ENCODE results near the gene MRPS11. TPM values are rescaled to one million over a fixed set of nuclear protein-coding genes. Genes with fewer than 3 reads are reported as not detected.

The MRPS11 gene
- total RNA-seq, 2 donors from 2014 or later = 45.7 to 73.6 TPM

DNA sequence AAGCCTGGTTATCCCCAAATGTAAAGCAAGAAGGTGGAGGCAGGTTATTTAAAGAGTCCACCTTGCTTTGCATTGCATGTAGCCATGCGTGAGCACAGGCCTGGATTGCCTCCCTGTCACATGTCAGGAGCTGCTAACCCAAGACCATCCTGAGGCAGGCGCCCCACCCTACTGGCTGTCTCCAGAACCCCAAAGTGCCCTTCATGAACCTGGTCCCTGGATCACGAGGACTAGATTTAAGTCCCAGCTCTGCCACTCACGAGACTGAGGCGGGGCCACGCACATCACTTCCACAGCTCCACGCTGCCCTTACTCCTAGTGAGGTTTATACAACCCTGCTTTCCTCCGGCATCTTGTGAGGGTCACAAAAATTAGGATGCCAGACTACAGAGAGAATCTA is 17.9 kb upstream of the MRPS11 start:
- DNase-seq = peak; percentile 3
- intact Hi-C loops (cut with DNase I) = no loop called here
- H3K9ac ChIP-seq (ENCODE audit: low read depth in 2 of 2, low read length in 2 of 2) = no peak overlapping the region

DNA sequence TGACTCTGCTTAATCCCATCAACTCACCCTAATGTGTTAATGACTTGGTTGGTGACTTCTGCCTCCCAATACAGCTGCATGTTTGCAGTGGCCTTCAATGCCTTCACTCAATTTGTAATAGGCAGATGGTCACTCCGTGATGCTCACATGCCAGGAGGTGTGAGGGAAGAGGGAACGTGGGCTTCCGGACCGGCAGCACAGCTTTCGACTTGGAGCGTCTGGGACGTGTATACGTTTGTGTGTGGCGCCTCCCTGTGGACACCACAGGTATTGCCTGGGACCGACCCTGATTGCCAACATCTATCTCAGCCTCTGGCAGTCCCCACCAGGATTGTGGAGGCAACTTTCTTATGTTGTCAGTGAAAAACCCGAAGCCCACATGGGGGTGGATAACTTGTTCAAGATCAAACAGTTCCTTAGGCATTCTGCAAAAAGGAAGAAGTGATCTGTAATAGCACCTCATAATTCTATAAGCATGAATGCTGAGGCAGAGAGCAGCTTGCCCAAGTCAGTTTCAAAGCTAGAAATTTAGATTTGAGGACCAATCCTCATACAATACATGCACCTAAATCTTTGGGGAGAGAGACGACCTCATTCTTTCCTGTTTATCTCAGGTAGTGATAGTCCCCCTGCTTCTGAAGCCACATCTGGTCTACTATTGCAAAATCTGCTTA is 17.2 kb upstream of the MRPS11 start:
- Histone ChIP-seq H3K27me3 (no peaks in the 10 kb centered on the region), H3K9ac (ENCODE audit: low read depth in 2 of 2, low read length in 2 of 2) (no peak overlapping the region), H3K27ac (no peak overlapping the region), H3K36me3 (no peaks in the 10 kb centered on the region), H3K9me3 (no peaks in the 10 kb centered on the region), H3K4me3 (no peak overlapping the region), H3K4me1 (no peaks in the 10 kb centered on the region)
- TF ChIP-seq, protein P1, sequence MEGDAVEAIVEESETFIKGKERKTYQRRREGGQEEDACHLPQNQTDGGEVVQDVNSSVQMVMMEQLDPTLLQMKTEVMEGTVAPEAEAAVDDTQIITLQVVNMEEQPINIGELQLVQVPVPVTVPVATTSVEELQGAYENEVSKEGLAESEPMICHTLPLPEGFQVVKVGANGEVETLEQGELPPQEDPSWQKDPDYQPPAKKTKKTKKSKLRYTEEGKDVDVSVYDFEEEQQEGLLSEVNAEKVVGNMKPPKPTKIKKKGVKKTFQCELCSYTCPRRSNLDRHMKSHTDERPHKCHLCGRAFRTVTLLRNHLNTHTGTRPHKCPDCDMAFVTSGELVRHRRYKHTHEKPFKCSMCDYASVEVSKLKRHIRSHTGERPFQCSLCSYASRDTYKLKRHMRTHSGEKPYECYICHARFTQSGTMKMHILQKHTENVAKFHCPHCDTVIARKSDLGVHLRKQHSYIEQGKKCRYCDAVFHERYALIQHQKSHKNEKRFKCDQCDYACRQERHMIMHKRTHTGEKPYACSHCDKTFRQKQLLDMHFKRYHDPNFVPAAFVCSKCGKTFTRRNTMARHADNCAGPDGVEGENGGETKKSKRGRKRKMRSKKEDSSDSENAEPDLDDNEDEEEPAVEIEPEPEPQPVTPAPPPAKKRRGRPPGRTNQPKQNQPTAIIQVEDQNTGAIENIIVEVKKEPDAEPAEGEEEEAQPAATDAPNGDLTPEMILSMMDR (IDR thresholded peaks at IDR 0.05) = peak; percentile 65
- peak; percentile 63 for DNase-seq
- intact Hi-C loops (cut with DNase I) = no loop called here

More for the DNA sequence above, 17.9 kb upstream of the MRPS11 start:
- Histone ChIP-seq H3K27me3 (no peaks in the 10 kb centered on the region), H3K36me3 (no peaks in the 10 kb centered on the region), H3K4me3 (no peak overlapping the region), H3K27ac (no peak overlapping the region), H3K9me3 (no peaks in the 10 kb centered on the region), H3K4me1 (no peaks in the 10 kb centered on the region)
- TF ChIP-seq, protein P1 (IDR thresholded peaks at IDR 0.05) = no peak

DNA sequence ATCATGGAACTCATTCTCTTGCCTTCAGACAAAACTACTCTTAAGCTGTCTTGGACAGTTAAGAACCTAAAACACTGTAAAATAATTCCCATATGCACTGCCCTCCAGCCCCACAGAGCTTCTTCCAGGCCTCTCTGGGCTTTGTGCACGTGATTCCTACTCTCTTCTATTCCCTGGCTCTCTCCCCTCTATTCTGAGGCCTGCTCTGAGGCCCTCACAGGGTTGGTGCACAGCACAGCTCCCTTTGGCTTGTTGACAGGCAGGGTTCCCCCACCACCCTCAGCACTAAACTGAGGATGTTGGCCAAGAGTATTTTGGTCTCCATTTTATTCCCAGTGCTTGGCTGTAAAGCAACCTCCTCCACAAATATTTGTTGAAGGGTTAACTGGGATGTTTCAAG is 13.9 kb upstream of the MRPS11 start:
- intact Hi-C loops (cut with DNase I) = no loop called here
- Histone ChIP-seq H3K27ac (no peak overlapping the region), H3K36me3 (no peaks in the 10 kb centered on the region), H3K9ac (ENCODE audit: low read depth in 2 of 2, low read length in 2 of 2) (no peak overlapping the region), H3K4me1 (no peaks in the 10 kb centered on the region), H3K9me3 (no peaks in the 10 kb centered on the region), H3K4me3 (no peak overlapping the region), H3K27me3 (no peaks in the 10 kb centered on the region)
- DNase-seq = no peak
- TF ChIP-seq, protein P1 (IDR thresholded peaks at IDR 0.05) = no peak

DNA sequence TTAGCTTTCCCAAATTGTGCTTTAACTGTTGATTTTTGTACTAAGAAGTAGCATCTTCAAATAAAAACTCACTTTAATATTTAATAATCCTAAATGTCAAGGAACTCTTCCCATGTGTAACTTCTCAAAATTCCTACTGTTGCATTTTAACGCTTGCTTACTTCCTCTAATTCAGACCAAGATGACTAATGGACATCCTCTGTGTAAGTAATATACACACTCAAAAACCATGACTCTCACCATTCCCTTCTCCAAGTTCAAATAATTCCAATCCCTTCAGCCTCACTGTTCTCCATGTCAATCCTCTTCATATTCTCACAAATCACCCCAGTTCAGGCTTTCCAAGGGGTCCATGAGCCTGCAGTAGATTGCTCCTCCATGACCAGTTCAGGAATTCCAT is 13.3 kb upstream of the MRPS11 start:
- TF ChIP-seq, protein P1 (IDR thresholded peaks at IDR 0.05) = no peak
- no peak overlapping the region for H3K9ac ChIP-seq (ENCODE audit: low read depth in 2 of 2, low read length in 2 of 2)
- intact Hi-C loops (cut with DNase I) = no loop called here
- H3K27ac ChIP-seq = no peak overlapping the region
- H3K36me3 ChIP-seq = no peaks in the 10 kb centered on the region
- no peaks in the 10 kb centered on the region for H3K27me3 ChIP-seq
- no peak for DNase-seq
- no peak overlapping the region for H3K4me3 ChIP-seq
- no peaks in the 10 kb centered on the region for H3K9me3 ChIP-seq
- no peaks in the 10 kb centered on the region for H3K4me1 ChIP-seq

DNA sequence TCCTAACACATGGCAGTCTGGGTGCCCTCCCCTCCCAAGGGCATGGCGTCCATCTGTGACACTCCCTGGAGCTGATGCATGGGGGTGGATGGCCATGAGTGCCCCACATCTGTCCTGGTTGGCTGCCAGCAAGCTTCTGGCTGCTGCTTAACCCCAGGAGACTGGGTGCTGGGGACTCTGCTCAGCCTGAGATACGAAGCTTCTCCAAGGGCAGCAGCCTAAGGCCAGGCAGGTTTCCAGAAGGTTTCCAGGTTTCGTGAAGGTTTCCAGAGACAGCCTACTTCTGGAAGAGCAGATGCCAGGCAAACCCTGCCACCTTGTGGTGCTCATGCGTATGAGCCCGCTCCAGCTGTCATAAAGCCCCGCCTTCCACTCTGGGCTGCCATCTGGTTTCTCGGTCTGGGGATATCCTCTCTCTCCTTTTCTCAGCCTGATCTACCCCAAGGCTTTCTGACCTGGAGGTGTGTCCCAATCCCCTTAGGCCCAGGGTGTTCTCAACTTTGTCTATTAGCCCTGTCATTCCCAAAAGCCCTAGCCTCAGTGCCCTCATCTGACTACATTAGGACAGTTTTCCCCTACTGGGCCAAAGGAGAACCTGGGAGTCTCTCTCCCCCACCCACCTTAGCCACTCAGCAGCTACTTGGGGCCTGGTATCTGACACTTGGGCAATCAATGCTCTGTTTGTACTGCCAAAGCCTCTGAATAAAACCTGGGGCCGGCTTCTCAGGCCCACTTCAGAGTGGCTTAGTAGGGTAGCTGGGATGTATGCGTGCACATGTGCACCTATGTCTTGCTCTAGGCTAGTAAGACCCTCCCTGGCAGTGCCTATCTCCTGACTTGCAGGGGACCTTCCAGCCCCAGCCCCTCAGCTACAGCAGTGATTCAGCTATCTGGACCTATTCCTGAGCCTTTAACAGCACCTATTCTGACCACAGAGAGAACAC is 12.4 kb upstream of the MRPS11 start:
- Histone ChIP-seq H3K27ac (no peak overlapping the region), H3K9me3 (no peaks in the 10 kb centered on the region), H3K9ac (ENCODE audit: low read depth in 2 of 2, low read length in 2 of 2) (no peak overlapping the region), H3K36me3 (no peaks in the 10 kb centered on the region), H3K4me3 (no peak overlapping the region), H3K4me1 (no peaks in the 10 kb centered on the region), H3K27me3 (no peaks in the 10 kb centered on the region)
- DNase-seq = peak; percentile 60
- intact Hi-C loops (cut with DNase I) = no loop called here
- TF ChIP-seq, protein P1 (IDR thresholded peaks at IDR 0.05) = peak; percentile 57
